NCI-H2196 (cell line): ENCODE results near the gene ATP2B2.

Source experiments
- DNase-seq: peaks from one replicate; lab custom pipeline; 2025; ENCODE audit not compliant: unreplicated experiment; lab: John Stamatoyannopoulos, UW

Gene ATP2B2

DNA sequence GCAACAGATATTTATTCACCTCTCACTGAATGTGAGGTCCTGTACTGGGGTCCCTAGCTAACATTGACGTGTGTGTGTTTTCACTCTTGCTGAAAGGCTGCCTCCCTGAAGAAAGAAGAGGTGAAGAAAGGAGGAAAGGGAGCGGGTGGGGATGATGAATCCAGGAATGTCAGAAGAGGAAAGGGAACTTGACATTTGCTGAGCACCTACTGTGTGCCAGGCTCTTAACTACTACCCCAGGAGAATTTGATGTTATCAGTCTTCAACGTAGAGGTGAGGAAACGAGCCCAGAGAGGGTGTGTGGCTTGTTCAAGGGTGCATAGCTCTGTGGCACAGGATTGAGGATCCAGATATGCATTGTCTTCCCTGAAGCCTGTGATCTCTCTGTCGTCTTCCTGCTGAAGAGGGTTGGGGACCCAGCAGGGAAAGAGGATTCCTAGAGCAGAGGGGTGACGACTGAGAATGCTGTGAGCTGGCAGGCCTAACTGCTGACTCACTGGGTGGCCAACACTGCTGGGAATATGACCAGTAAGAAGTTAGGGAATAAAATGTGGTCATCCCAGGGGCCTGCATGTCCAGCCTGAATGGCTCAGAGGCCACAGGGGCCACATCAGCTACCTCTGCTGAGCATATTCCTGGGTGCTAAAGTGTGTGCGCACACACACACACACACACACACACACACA, 6.6 kb upstream of the ATP2B2 start:
- DNase-seq = no peak

GRCh38 chr3:10510743-10511432, 5.5 kb upstream of the ATP2B2 start:
- DNase-seq = no peak

DNA sequence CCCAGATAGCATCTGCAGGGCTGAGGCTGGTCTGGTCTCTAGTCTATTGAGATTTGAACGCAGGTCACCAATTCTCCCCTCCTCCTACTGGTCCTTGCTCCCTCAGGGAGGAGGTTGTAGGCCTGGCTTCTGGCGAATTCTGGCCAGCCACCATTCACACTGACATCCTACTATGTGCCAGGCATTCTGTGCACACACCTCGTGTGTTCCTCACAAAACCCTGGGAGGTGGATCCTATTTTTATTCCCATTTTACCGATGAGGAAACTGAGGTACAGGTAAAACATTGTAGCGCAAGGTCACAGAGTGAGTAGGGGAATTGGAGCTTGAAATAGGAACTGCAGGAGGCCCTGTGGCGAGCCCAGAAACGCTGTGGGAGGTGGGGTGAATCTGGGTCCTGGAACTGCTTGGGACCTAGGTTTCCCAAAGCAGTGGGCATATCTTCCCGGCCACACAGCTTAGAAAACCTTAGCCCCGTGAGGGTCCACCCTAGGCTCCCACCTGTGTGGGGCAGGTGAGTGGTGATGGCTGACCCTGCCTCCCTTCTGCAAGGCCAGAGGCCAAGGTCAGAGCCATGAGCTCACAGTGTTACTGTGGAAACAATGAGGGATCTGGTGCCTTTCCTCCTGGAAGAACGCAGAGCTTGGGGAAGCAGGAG, 4.8 kb upstream of the ATP2B2 start:
- DNase-seq = no peak

DNA sequence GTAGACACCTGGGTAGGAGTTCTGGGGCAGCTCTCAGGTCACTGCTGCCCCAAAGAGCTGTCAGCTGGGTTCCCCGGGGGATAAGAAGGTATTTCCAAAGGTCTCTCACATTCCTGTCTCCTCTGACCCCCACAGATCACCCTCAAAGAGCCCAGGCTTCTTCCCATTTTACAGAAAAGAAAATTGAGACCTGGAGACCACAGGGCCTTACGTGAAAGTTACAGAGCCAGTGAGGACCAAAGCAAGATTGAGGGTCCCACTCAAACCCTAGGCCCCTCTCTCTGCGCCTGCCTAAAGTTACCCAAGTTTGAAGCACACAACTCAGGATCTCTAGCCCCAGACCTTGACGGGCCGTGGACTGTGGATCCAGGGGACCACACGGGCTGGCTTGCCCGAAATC, 3.9 kb upstream of the ATP2B2 start:
- no peak for DNase-seq

GRCh38 chr3:10508619-10509260, 3.4 kb upstream of the ATP2B2 start:
- DNase-seq = no peak

DNA sequence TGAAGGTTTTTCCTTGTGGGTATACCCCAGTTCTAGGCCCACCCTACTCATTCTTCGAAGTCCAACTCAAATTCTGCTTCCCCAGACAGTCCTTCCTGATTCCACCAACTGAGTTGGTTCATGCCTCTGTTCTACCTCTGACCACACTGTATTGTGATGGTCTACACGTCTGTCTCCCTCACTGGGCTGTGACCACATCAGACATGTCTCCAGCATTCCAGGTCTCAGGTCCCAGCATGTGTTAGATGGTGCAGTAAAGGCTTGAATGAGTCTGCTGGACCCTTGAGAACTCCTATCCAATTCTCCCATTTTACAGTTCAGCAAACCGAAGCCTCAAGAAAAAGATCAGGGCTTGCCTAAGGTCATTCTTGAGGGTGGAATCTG, 2.8 kb upstream of the ATP2B2 start:
- DNase-seq = no peak

GRCh38 chr3:10507331-10507730, 1.9 kb upstream of the ATP2B2 start:
- DNase-seq = no peak

- DNase-seq = no peak
Measured at GRCh38 chr3:10506696-10507095, 1.3 kb upstream of the ATP2B2 start.

DNA sequence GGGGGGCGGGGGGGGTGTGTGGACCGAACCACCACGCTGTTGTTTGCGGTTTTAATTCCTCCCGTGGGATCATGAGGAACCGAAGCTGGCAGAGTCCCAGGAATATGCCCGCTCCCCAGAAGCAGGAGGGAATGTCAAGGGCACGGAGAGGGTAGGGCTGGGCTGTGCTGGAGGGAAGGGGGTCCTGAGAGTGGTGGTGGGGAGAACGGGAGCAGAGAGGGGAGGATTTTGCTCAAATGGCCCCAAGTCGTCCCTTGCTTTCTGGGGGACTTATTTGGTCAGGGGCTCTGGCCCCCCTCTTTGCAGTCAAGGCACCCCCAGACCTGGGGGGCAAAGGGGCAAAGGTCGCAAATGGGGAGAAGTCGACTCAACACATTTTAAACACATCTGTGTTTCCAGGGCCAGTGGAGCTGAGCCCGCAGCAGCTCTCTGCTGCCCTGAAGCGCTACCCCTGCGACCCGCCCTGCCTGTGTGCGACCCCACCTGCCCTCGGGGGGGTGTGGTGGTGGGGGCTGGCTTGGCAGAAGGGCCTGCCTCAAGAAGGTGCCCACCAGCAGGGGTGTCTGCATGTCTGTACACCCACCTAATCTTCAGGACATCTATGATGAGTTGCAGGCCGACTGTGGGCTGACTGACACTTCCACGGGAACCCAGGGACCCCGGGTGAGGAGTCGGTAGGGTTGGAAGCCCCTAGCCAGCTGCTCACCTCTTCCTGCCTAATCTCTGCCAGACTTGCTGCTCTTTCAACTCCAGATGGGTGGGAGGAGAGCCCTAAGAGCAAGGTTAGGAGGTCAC, 602 bp upstream of the ATP2B2 start:
- DNase-seq = no peak

- DNase-seq = no peak
Measured at GRCh38 chr3:10504171-10505049, 976 bp downstream of the ATP2B2 start.

DNA sequence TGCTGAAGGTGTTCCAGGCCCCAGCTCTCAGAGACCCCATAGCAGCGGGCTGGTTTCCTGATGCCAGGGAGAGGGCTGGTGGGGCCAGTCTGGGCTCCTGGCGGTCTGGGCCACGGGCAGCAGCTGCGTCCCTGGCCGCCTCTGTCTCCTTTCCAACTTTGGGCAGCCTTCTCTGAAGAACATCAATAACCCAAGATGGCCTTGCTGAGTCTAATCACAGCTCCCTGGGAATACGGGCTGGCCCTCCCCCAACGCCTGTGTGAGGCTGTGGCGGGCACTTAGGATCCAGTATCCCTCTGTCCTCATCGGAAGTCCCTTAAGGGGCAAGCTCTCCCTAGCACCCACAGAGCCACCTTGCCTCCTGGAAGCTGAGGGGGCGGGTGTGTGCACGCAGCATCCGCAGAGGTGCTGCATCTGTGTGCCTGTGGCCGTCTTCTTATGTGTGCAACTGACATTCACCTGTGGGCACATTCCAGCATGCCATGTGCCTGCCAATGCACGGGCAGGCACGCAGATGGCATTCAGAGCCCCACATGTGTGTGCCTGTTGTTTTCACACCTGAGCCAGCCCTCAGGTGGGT, 2.1 kb downstream of the ATP2B2 start:
- no peak for DNase-seq

- DNase-seq = no peak
Measured at GRCh38 chr3:10502185-10502880, 3.1 kb downstream of the ATP2B2 start.

GRCh38 chr3:10501664-10502052, 3.7 kb downstream of the ATP2B2 start:
- no peak for DNase-seq

GRCh38 chr3:10500717-10501663, 4.4 kb downstream of the ATP2B2 start:
- no peak for DNase-seq

- no peak for DNase-seq
Measured at GRCh38 chr3:10498271-10498670, 7.1 kb downstream of the ATP2B2 start.

DNA sequence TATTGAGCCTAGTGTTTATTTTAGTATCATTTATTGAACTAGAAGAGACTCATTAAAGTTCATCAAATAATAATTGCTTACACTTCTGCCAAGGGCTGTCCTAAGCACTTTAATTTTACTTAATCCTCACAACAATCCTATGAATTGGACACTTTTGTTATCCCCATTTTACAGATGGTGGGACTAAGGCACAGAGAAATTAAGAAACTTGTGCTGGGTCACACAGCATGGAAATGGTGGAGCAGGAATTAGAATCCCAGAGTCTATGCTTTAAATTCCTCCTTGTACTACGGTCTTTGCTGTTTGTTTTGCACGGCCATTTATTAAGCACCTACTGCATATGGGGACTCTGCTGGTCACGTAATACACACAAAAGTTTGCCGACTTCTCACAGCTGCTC, 7.9 kb downstream of the ATP2B2 start:
- DNase-seq = no peak

DNA sequence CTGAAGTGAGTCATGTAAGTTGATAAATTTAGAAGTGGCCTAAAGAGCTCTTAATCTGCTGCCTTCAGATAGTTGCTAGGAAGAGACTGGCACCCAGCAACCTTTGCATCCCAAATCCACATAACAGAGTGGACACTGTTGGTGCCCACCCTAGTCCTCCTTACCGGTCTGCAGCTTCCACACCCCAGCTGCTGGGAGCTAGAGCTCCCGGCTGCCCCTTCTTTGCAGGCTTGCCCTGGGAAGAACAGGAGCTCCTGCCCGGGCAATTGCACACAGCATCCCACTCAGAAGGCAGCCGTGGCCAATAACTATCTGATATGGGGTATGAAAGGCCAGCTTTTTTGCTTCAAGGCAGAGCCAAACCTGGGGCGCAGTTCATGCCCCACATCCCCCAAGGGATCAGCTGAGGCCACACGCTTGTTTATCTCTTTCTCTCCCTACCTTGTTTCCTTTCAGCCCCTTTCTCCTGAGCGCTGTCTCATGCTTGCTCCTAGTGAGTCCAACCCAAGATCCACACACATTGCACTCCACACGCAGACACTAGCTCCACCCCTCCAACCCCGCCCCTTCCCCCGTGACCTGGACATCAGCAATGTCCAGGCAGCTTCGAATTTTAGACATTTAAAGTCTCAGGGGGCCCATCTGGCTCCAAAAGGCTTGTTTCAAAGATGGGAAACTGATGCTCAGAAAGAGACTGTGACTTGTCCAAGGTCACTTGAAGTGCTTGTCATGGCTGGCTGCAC, 9.1 kb downstream of the ATP2B2 start:
- no peak for DNase-seq
